ENCODE results near the gene PKNOX2. TPM values are rescaled to one million over a fixed set of nuclear protein-coding genes. Genes with fewer than 3 reads are reported as not detected.

Gene PKNOX2
- total and polyA plus RNA-seq, 2 donors, result 4.7 to 6.5 TPM

- no peak for DNase-seq (ENCODE audit: extremely low spot score)
- Histone ChIP-seq H3K27ac (ENCODE audit: low read depth) (no peak overlapping the region), H3K36me3 (ENCODE audit: insufficient read depth) (no peaks in the 10 kb centered on the region), H3K4me1 (ENCODE audit: insufficient read depth) (no peaks in the 10 kb centered on the region), H3K4me3 (ENCODE audit: low read depth, low read length) (no peak overlapping the region)
- 58% methylated on average over 11 of the region's 11 CpGs for WGBS
Measured at GRCh38 chr11:125364121-125364826, 199.7 kb downstream of the PKNOX2 start.

- no peaks in the 10 kb centered on the region for H3K4me1 ChIP-seq (ENCODE audit: insufficient read depth)
- no peak overlapping the region for H3K27ac ChIP-seq (ENCODE audit: low read depth)
- H3K36me3 ChIP-seq (ENCODE audit: insufficient read depth), result no peaks in the 10 kb centered on the region
- H3K4me3 ChIP-seq (ENCODE audit: low read depth, low read length), result no peak overlapping the region
- no peak for DNase-seq (ENCODE audit: extremely low spot score)
- WGBS, result 81% methylated on average over 7 of the region's 7 CpGs
Measured at GRCh38 chr11:125365196-125365931, 200.8 kb downstream of the PKNOX2 start.

- no peak for DNase-seq (ENCODE audit: extremely low spot score)
- H3K27ac ChIP-seq (ENCODE audit: low read depth), result no peak overlapping the region
- no peaks in the 10 kb centered on the region for H3K36me3 ChIP-seq (ENCODE audit: insufficient read depth)
- H3K4me3 ChIP-seq (ENCODE audit: low read depth, low read length), result no peak overlapping the region
- 90% methylated on average over 8 of the region's 8 CpGs for WGBS
- no peaks in the 10 kb centered on the region for H3K4me1 ChIP-seq (ENCODE audit: insufficient read depth)
Measured at GRCh38 chr11:125367710-125368109, 203.2 kb downstream of the PKNOX2 start.

GRCh38 chr11:125368757-125369156, 204.2 kb downstream of the PKNOX2 start:
- H3K27ac ChIP-seq (ENCODE audit: low read depth), result no peak overlapping the region
- H3K4me1 ChIP-seq (ENCODE audit: insufficient read depth), result no peaks in the 10 kb centered on the region
- WGBS, result 79% methylated on average over 4 of the region's 4 CpGs
- H3K36me3 ChIP-seq (ENCODE audit: insufficient read depth), result no peaks in the 10 kb centered on the region
- no peak for DNase-seq (ENCODE audit: extremely low spot score)
- no peak overlapping the region for H3K4me3 ChIP-seq (ENCODE audit: low read depth, low read length)

- Histone ChIP-seq H3K4me1 (ENCODE audit: insufficient read depth) (no peaks in the 10 kb centered on the region), H3K27ac (ENCODE audit: low read depth) (no peak overlapping the region), H3K36me3 (ENCODE audit: insufficient read depth) (no peaks in the 10 kb centered on the region), H3K4me3 (ENCODE audit: low read depth, low read length) (no peak overlapping the region)
- WGBS, result 81% methylated on average over 6 of the region's 6 CpGs
- no peak for DNase-seq (ENCODE audit: extremely low spot score)
Measured at GRCh38 chr11:125369808-125370207, 205.3 kb downstream of the PKNOX2 start.

- H3K4me1 ChIP-seq (ENCODE audit: insufficient read depth), result no peaks in the 10 kb centered on the region
- H3K4me3 ChIP-seq (ENCODE audit: low read depth, low read length), result no peak overlapping the region
- 68% methylated on average over 18 of the region's 18 CpGs for WGBS
- no peaks in the 10 kb centered on the region for H3K36me3 ChIP-seq (ENCODE audit: insufficient read depth)
- no peak for DNase-seq (ENCODE audit: extremely low spot score)
- no peak overlapping the region for H3K27ac ChIP-seq (ENCODE audit: low read depth)
Measured at GRCh38 chr11:125370561-125371389, 206.2 kb downstream of the PKNOX2 start.

GRCh38 chr11:125371431-125371935, 206.9 kb downstream of the PKNOX2 start:
- 67% methylated on average over 11 of the region's 11 CpGs for WGBS
- Histone ChIP-seq H3K27ac (ENCODE audit: low read depth) (no peak overlapping the region), H3K4me3 (ENCODE audit: low read depth, low read length) (no peak overlapping the region), H3K4me1 (ENCODE audit: insufficient read depth) (no peaks in the 10 kb centered on the region), H3K36me3 (ENCODE audit: insufficient read depth) (no peaks in the 10 kb centered on the region)
- no peak for DNase-seq (ENCODE audit: extremely low spot score)

- Histone ChIP-seq H3K27ac (ENCODE audit: low read depth) (no peak overlapping the region), H3K4me1 (ENCODE audit: insufficient read depth) (no peaks in the 10 kb centered on the region), H3K36me3 (ENCODE audit: insufficient read depth) (no peaks in the 10 kb centered on the region), H3K4me3 (ENCODE audit: low read depth, low read length) (no peak overlapping the region)
- WGBS, result 89% methylated on average over 14 of the region's 14 CpGs
- DNase-seq (ENCODE audit: extremely low spot score), result no peak
Measured at GRCh38 chr11:125372088-125372487, 207.5 kb downstream of the PKNOX2 start.

- WGBS, result 87% methylated on average over 3 of the region's 3 CpGs
- H3K27ac ChIP-seq (ENCODE audit: low read depth), result no peak overlapping the region
- no peak overlapping the region for H3K4me3 ChIP-seq (ENCODE audit: low read depth, low read length)
- no peak for DNase-seq (ENCODE audit: extremely low spot score)
- no peaks in the 10 kb centered on the region for H3K4me1 ChIP-seq (ENCODE audit: insufficient read depth)
- H3K36me3 ChIP-seq (ENCODE audit: insufficient read depth), result no peaks in the 10 kb centered on the region
Measured at GRCh38 chr11:125372911-125373310, 208.4 kb downstream of the PKNOX2 start.

- no peak overlapping the region for H3K27ac ChIP-seq (ENCODE audit: low read depth)
- no peaks in the 10 kb centered on the region for H3K4me1 ChIP-seq (ENCODE audit: insufficient read depth)
- no peak overlapping the region for H3K4me3 ChIP-seq (ENCODE audit: low read depth, low read length)
- no peaks in the 10 kb centered on the region for H3K36me3 ChIP-seq (ENCODE audit: insufficient read depth)
- DNase-seq (ENCODE audit: extremely low spot score), result no peak
- 78% methylated on average over 13 of the region's 13 CpGs for WGBS
Measured at GRCh38 chr11:125373426-125374391, 209.2 kb downstream of the PKNOX2 start.

- no peaks in the 10 kb centered on the region for H3K4me1 ChIP-seq (ENCODE audit: insufficient read depth)
- no peak for DNase-seq (ENCODE audit: extremely low spot score)
- no peaks in the 10 kb centered on the region for H3K36me3 ChIP-seq (ENCODE audit: insufficient read depth)
- H3K27ac ChIP-seq (ENCODE audit: low read depth), result no peak overlapping the region
- H3K4me3 ChIP-seq (ENCODE audit: low read depth, low read length), result no peak overlapping the region
- 95% methylated on average over 4 of the region's 4 CpGs for whole genome bisulfite sequencing
Measured at GRCh38 chr11:125374398-125374797, 209.8 kb downstream of the PKNOX2 start.

- Histone ChIP-seq H3K36me3 (ENCODE audit: insufficient read depth) (no peaks in the 10 kb centered on the region), H3K4me3 (ENCODE audit: low read depth, low read length) (no peak overlapping the region), H3K27ac (ENCODE audit: low read depth) (no peak overlapping the region), H3K4me1 (ENCODE audit: insufficient read depth) (no peaks in the 10 kb centered on the region)
- WGBS, result 79% methylated on average over 6 of the region's 6 CpGs
- DNase-seq (ENCODE audit: extremely low spot score), result no peak
Measured at GRCh38 chr11:125375146-125375545, 210.6 kb downstream of the PKNOX2 start.

- no peak for DNase-seq (ENCODE audit: extremely low spot score)
- no peak overlapping the region for H3K4me3 ChIP-seq (ENCODE audit: low read depth, low read length)
- H3K27ac ChIP-seq (ENCODE audit: low read depth), result no peak overlapping the region
- H3K36me3 ChIP-seq (ENCODE audit: insufficient read depth), result no peaks in the 10 kb centered on the region
- no peaks in the 10 kb centered on the region for H3K4me1 ChIP-seq (ENCODE audit: insufficient read depth)
- 41% methylated on average over 9 of the region's 9 CpGs for WGBS
Measured at GRCh38 chr11:125376117-125376516, 211.6 kb downstream of the PKNOX2 start.
